IPS-20b (cell line): ENCODE measurements around the gene PPP1R14C.

Experiments used
- H3K27ac ChIP-seq: one replicate; pipeline ENCODE4 v1.5.1; 2013; ENCODE audit warnings: low read length
- H3K27me3 ChIP-seq: 2 replicates; pipeline ENCODE4 v1.6.1; 2013; ENCODE audit warnings: mild to moderate bottlenecking, low read length, inconsistent platforms; ENCODE audit not compliant: insufficient read depth
- H3K36me3 ChIP-seq: 2 replicates; pipeline ENCODE4 v1.6.1; 2013; ENCODE audit warnings: low read depth, mild to moderate bottlenecking, inconsistent platforms, low read length, moderate library complexity; ENCODE audit not compliant: insufficient read depth
- H3K4me1 ChIP-seq: 2 replicates; pipeline ENCODE4 v1.6.1; 2013; ENCODE audit warnings: mild to moderate bottlenecking, control low read depth, inconsistent platforms, low read length, moderate library complexity; ENCODE audit not compliant: insufficient read depth
- H3K4me3 ChIP-seq: 2 replicates; pipeline ENCODE4 v1.5.1; 2013; ENCODE audit warnings: mild to moderate bottlenecking, low read length, inconsistent platforms
- H3K9ac ChIP-seq: 2 replicates; pipeline ENCODE4 v1.6.1; 2013; ENCODE audit warnings: low read depth, mild to moderate bottlenecking, inconsistent platforms, low read length, moderate library complexity
- H3K9me3 ChIP-seq: 2 replicates; pipeline ENCODE4 v1.6.1; 2013; ENCODE audit warnings: mild to moderate bottlenecking, low read depth, low read length, inconsistent platforms; ENCODE audit not compliant: insufficient read depth

The PPP1R14C gene

DNA sequence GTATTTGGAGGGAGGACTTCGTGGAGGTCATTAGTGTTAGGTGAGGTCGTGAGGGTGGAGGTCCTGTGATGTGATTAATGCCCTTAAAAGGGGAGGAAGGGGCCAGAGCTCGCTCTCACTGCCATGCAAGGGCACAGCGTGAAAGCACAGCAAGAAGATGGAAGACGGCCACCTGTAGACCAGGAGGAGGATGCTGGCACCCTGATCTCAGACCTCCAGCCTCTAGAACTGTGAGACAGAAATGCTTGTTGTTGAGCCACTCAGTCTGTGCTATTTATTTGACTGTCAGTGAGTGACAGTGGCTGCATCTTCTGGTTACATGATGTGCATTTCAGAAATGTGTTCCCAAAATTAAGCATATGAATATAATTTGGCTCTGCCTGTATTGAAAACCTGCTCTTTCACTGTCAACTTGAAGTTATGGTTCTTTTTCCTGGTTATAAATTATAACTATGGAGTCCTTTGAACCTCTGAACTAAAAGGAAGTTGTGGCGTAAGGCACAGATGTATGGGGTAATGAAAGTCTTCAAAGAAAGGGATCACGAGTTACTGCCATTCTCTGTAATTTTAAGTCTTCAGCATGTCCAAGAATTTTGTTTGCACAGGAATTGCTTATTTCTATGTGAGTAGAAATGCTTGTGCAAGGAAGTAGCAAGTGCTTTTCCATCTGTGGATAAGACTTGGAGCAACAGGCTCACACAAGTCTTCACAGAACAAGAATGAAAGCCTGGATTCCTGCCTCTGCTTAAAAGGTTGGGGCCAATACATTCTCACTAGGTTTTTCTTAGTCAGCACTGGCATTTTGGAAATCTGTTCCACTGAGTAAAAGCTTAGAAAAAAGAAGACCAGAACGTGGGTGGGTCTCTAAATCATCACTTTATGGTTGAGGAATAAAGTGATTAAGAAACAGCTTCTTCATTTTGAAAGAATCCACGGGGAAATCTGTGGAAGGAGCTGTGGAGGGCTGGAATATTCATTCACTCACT lies 10.3 kb downstream of the PPP1R14C start:
- Histone ChIP-seq H3K27ac (no peak overlapping the region), H3K4me3 (no peak overlapping the region), H3K36me3 (no peaks in the 10 kb centered on the region), H3K27me3 (peaks cover 51% of the 10 kb centered on the region), H3K9me3 (no peaks in the 10 kb centered on the region), H3K9ac (no peak overlapping the region), H3K4me1 (peaks cover 15% of the 10 kb centered on the region)

- Histone ChIP-seq H3K4me3 (no peak overlapping the region), H3K27ac (no peak overlapping the region), H3K9me3 (no peaks in the 10 kb centered on the region), H3K4me1 (peaks cover 15% of the 10 kb centered on the region), H3K36me3 (no peaks in the 10 kb centered on the region), H3K27me3 (peaks cover 43% of the 10 kb centered on the region), H3K9ac (no peak overlapping the region)
Observed at GRCh38 chr6:150153905-150154492, 11.2 kb downstream of the PPP1R14C start.

GRCh38 chr6:150156460-150156859 lies 13.6 kb downstream of the PPP1R14C start:
- no peaks in the 10 kb centered on the region for H3K36me3 ChIP-seq
- no peak overlapping the region for H3K4me3 ChIP-seq
- H3K27me3 ChIP-seq: peaks cover 19% of the 10 kb centered on the region
- H3K4me1 ChIP-seq: no peaks in the 10 kb centered on the region
- H3K9me3 ChIP-seq: no peaks in the 10 kb centered on the region
- H3K27ac ChIP-seq: no peak overlapping the region
- no peak overlapping the region for H3K9ac ChIP-seq

DNA sequence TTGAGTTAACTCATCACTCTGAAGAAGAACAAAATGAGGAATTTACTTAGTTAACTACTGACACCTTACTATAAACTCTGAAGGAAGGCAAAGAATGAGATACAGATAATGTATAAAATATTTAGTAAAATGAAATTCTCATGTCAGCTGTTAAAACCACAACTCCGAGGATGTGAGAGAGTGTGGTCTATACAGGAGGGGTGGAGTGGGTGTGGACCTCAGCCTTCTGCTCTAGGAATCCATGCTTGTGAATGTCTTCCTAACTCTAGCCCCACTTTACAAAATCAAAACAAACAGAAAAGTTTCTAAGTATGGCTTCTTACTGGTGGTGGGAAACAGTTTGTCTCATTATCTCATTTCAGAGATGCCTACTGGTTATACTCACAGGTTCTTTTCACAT lies 14.2 kb downstream of the PPP1R14C start:
- Histone ChIP-seq H3K4me3 (no peak overlapping the region), H3K36me3 (no peaks in the 10 kb centered on the region), H3K9ac (no peak overlapping the region), H3K27me3 (peaks cover 17% of the 10 kb centered on the region; the same call in 1 of the 2 replicates), H3K9me3 (no peaks in the 10 kb centered on the region), H3K27ac (no peak overlapping the region), H3K4me1 (no peaks in the 10 kb centered on the region)

DNA sequence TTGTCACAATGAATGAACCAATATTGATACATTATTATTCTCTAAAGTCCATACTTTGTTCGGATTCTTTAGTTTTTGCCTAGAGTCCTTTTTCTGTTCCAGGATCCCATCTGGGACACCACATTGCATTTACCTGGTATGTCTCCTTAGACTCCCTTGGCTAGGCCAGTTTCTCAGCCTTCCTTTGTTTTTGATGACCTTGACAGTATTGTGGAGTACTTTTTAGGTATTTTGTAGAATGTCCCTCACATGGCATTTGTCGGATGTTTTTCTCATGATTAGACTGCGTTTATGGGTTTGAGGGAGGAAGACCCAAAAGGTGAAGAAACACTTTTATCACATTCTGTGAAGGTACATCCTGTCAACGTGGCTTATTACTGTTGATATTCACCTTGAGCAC lies 16.9 kb downstream of the PPP1R14C start:
- no peaks in the 10 kb centered on the region for H3K36me3 ChIP-seq
- H3K9ac ChIP-seq: no peak overlapping the region
- H3K4me3 ChIP-seq: no peak overlapping the region
- H3K4me1 ChIP-seq: no peaks in the 10 kb centered on the region
- H3K27me3 ChIP-seq: no peaks in the 10 kb centered on the region
- no peak overlapping the region for H3K27ac ChIP-seq
- no peaks in the 10 kb centered on the region for H3K9me3 ChIP-seq

DNA sequence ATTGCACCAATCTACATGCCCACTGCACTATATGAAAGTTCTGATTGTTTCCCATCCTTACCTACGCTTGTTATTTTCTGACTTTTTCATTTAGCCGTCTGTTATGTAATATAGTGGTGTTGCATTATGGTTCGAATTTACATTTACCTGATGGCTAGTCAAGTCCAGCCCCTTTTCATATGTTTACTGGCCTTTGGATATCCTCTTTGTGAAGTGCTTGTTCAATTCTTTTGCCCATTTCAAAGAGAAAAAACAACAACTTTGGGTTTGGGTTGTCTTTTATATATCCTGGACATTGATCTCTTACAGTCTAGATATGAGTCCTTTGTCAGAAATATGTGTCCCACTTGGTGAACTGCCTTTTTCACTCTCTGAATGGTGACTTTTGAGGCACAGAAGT lies 21.1 kb downstream of the PPP1R14C start:
- no peak overlapping the region for H3K4me3 ChIP-seq
- no peaks in the 10 kb centered on the region for H3K9me3 ChIP-seq
- no peaks in the 10 kb centered on the region for H3K36me3 ChIP-seq
- no peak overlapping the region for H3K9ac ChIP-seq
- H3K27ac ChIP-seq: no peak overlapping the region
- H3K27me3 ChIP-seq: no peaks in the 10 kb centered on the region
- no peaks in the 10 kb centered on the region for H3K4me1 ChIP-seq

GRCh38 chr6:150165020-150165702 lies 22.3 kb downstream of the PPP1R14C start:
- Histone ChIP-seq H3K9ac (no peak overlapping the region), H3K4me3 (no peak overlapping the region), H3K4me1 (no peaks in the 10 kb centered on the region), H3K9me3 (no peaks in the 10 kb centered on the region), H3K27me3 (no peaks in the 10 kb centered on the region), H3K36me3 (no peaks in the 10 kb centered on the region), H3K27ac (no peak overlapping the region)

- Histone ChIP-seq H3K27ac (no peak overlapping the region), H3K9ac (no peak overlapping the region), H3K4me1 (no peaks in the 10 kb centered on the region), H3K4me3 (no peak overlapping the region), H3K9me3 (no peaks in the 10 kb centered on the region), H3K27me3 (no peaks in the 10 kb centered on the region), H3K36me3 (no peaks in the 10 kb centered on the region)
Observed at GRCh38 chr6:150167479-150167873, 24.6 kb downstream of the PPP1R14C start.

GRCh38 chr6:150169181-150169580 lies 26.3 kb downstream of the PPP1R14C start:
- Histone ChIP-seq H3K9me3 (no peaks in the 10 kb centered on the region), H3K4me1 (no peaks in the 10 kb centered on the region), H3K9ac (no peak overlapping the region), H3K36me3 (no peaks in the 10 kb centered on the region), H3K27ac (no peak overlapping the region), H3K4me3 (no peak overlapping the region), H3K27me3 (no peaks in the 10 kb centered on the region)

DNA sequence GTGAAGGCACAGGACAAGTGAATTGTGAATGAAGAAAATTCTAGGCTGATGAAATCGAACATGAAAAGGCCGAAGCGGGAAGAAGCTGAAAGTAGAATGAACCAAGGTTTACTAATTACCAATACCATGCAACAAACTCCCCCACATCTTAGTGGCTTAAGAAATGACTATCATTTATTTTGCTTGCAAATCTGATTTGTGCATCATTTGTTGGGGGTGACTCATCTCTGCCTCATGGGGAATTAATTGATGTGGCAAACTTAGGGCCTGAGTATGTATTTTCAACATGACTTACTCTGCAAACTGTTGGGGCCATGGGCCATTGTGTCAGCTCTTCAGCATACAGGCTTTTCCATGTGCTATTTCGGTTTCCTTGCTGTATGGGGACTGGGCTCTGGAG lies 26.8 kb downstream of the PPP1R14C start:
- Histone ChIP-seq H3K36me3 (no peaks in the 10 kb centered on the region), H3K27me3 (no peaks in the 10 kb centered on the region), H3K9ac (no peak overlapping the region), H3K4me1 (no peaks in the 10 kb centered on the region), H3K27ac (no peak overlapping the region), H3K9me3 (no peaks in the 10 kb centered on the region), H3K4me3 (no peak overlapping the region)

- H3K9me3 ChIP-seq: no peaks in the 10 kb centered on the region
- no peaks in the 10 kb centered on the region for H3K4me1 ChIP-seq
- no peaks in the 10 kb centered on the region for H3K36me3 ChIP-seq
- H3K27me3 ChIP-seq: no peaks in the 10 kb centered on the region
- H3K27ac ChIP-seq: no peak overlapping the region
- no peak overlapping the region for H3K9ac ChIP-seq
- H3K4me3 ChIP-seq: no peak overlapping the region
Observed at GRCh38 chr6:150172929-150173328, 30.1 kb downstream of the PPP1R14C start.
